ENCODE results near the gene CEND1. TPM values are rescaled to one million over a fixed set of nuclear protein-coding genes. Genes with fewer than 3 reads are reported as not detected.

Gene CEND1
- polyA plus RNA-seq, 1 experiment: 0.55 TPM

GRCh38 chr11:766106-766935 lies 23.6 kb downstream of the CEND1 start:
- TF ChIP-seq, protein P1, sequence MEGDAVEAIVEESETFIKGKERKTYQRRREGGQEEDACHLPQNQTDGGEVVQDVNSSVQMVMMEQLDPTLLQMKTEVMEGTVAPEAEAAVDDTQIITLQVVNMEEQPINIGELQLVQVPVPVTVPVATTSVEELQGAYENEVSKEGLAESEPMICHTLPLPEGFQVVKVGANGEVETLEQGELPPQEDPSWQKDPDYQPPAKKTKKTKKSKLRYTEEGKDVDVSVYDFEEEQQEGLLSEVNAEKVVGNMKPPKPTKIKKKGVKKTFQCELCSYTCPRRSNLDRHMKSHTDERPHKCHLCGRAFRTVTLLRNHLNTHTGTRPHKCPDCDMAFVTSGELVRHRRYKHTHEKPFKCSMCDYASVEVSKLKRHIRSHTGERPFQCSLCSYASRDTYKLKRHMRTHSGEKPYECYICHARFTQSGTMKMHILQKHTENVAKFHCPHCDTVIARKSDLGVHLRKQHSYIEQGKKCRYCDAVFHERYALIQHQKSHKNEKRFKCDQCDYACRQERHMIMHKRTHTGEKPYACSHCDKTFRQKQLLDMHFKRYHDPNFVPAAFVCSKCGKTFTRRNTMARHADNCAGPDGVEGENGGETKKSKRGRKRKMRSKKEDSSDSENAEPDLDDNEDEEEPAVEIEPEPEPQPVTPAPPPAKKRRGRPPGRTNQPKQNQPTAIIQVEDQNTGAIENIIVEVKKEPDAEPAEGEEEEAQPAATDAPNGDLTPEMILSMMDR (IDR thresholded peaks at IDR 0.05; ENCODE audit: low read depth, low read length): no peak
- no peak overlapping the region for H3K4me3 ChIP-seq (ENCODE audit: low read depth, low read length)
- no peak for DNase-seq (ENCODE audit: low read depth, low spot score)
- POLR2A ChIA-PET: no interaction called here
- H3K27me3 ChIP-seq (ENCODE audit: control insufficient read depth, insufficient read depth, low read length): no peaks in the 10 kb centered on the region
- CTCF ChIA-PET: interaction anchor here (1.1 kb wide), 1 partner anchor 40 kb away, joined by 3 read pairs; no protein-coding TSS in a partner anchor
- no peak overlapping the region for H3K27ac ChIP-seq (ENCODE audit: low read depth, low read length)
- H3K9me3 ChIP-seq (ENCODE audit: control insufficient read depth, insufficient read depth, low read length): no peaks in the 10 kb centered on the region; the same call in 1 of the 2 replicates

- ChIA-PET CTCF (interaction anchor here (1.1 kb wide), 1 partner anchor 40 kb away, joined by 3 read pairs; no protein-coding TSS in a partner anchor), POLR2A (no interaction called here)
- Histone ChIP-seq H3K4me3 (ENCODE audit: low read depth, low read length) (no peak overlapping the region), H3K9me3 (ENCODE audit: control insufficient read depth, insufficient read depth, low read length) (no peaks in the 10 kb centered on the region; the same call in 1 of the 2 replicates), H3K27ac (ENCODE audit: low read depth, low read length) (no peak overlapping the region), H3K27me3 (ENCODE audit: control insufficient read depth, insufficient read depth, low read length) (no peaks in the 10 kb centered on the region)
- DNase-seq (ENCODE audit: low read depth, low spot score): no peak
- TF ChIP-seq, protein P1 (IDR thresholded peaks at IDR 0.05; ENCODE audit: low read depth, low read length): no peak
Measured at GRCh38 chr11:765802-766091, 24.1 kb downstream of the CEND1 start.

DNA sequence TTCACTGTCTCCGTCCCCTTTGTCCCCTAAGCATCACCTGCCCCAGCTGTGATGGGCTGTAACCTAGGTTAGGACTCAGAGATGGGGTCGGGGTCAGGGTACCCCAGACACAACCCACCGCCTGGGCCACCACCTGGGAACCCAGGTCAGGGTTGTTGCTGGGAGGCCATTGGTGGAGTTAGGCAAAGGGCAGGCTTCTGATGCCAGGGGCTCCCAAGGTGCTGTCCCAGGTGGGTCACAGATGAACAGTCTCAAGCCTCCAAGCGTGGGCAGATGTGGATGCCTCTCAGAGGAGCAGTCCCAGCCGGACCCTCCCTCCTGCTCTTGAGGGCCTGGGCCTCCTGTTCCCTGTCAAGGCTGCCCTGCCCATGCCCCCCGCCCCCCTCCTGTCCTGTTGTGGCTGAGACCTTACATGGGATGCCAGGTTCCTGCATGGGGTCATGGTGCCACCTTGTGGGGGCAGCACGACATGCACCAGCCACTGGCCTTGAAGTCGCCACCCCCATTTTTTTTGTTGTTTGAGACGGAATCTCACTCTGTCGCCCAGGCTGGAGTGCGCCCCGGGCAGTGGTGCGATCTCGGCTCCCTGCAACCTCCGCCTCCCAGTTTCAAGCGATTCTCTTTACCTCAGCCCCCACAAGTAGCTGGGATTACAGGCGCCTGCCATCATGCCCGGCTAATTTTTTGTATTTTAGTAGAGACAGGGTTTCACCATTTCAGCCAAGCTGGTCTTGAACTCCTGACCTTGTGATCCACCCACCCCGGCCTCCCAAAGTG lies 24.7 kb downstream of the CEND1 start:
- TF ChIP-seq, protein P1 (IDR thresholded peaks at IDR 0.05; ENCODE audit: low read depth, low read length): peak; percentile 48
- Histone ChIP-seq H3K27me3 (ENCODE audit: control insufficient read depth, insufficient read depth, low read length) (no peaks in the 10 kb centered on the region), H3K9me3 (ENCODE audit: control insufficient read depth, insufficient read depth, low read length) (no peaks in the 10 kb centered on the region; the same call in 1 of the 2 replicates), H3K4me3 (ENCODE audit: low read depth, low read length) (no peak overlapping the region), H3K27ac (ENCODE audit: low read depth, low read length) (peak overlapping the region; percentile 31)
- DNase-seq (ENCODE audit: low read depth, low spot score): no peak
- ChIA-PET CTCF (interaction anchor here (1.1 kb wide), 1 partner anchor 39 kb away, joined by 3 read pairs; no protein-coding TSS in a partner anchor), POLR2A (no interaction called here)

- TF ChIP-seq, protein P1 (IDR thresholded peaks at IDR 0.05; ENCODE audit: low read depth, low read length): no peak
- ChIA-PET POLR2A (interaction anchor here (1.7 kb wide), 1 partner anchor 20 kb away, joined by 6 read pairs; no protein-coding TSS in a partner anchor), CTCF (interaction anchor here (1.0 kb wide), 1 partner anchor 20 kb away, joined by 3 read pairs; no protein-coding TSS in a partner anchor)
- no peaks in the 10 kb centered on the region; the same call in 1 of the 2 replicates for H3K9me3 ChIP-seq (ENCODE audit: control insufficient read depth, insufficient read depth, low read length)
- H3K27ac ChIP-seq (ENCODE audit: low read depth, low read length): no peak overlapping the region
- H3K27me3 ChIP-seq (ENCODE audit: control insufficient read depth, insufficient read depth, low read length): no peaks in the 10 kb centered on the region
- no peak overlapping the region for H3K4me3 ChIP-seq (ENCODE audit: low read depth, low read length)
- no peak for DNase-seq (ENCODE audit: low read depth, low spot score)
Measured at GRCh38 chr11:764322-765024, 25.4 kb downstream of the CEND1 start.

Measured in AG04450 (cell line).